ENCODE data around the gene TRMT112. TPM values are rescaled to one million over a fixed set of nuclear protein-coding genes. Genes with fewer than 3 reads are reported as not detected.

The TRMT112 gene
- total and polyA plus RNA-seq, 2 of the 4 experiments (the other 2 are of a cell fraction) = 173 to 202 TPM

DNA sequence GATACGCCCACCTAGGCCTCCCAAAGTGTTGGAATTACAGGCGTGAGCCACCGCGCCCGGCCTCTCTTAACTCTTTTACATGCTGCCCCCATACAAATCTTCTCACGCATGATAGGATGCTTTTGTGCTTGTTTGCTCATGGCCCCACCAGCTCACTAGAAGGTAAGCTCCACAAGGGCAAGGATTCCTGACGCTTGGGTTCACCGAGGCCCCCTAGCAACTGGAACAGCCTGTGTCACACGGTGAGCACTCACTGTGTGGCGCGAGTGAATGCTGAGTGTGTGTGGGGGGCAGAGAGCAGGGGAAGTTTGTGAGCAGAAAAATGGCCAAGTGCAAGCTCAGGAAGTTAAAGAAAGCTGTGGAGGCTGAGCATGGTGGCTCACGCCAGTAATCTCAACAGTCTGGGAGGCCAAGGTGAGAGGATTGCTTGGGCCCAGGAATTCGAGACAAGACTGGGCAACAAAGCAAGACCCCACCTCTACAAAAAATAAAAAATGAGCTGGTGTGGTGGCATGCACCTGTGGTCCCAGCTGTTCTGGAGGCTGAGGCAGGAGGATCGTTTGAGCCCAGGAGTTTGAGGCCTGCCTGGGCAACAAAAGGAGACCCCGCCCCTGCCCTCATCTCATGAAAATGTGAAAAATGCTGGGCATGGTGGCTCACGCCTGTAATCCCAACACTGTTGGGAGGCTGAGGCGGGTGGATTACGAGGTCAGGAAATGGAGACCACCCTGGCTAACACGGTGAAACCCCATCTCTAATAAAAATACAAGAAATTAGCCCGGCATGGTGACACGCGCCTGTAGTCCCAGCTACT, 35.2 kb downstream of the TRMT112 start:
- POLR2A ChIA-PET (ENCODE audit: unreplicated experiment) = no interaction called here

More for the DNA sequence above, 35.2 kb downstream of the TRMT112 start:
- TF ChIP-seq, protein P1, sequence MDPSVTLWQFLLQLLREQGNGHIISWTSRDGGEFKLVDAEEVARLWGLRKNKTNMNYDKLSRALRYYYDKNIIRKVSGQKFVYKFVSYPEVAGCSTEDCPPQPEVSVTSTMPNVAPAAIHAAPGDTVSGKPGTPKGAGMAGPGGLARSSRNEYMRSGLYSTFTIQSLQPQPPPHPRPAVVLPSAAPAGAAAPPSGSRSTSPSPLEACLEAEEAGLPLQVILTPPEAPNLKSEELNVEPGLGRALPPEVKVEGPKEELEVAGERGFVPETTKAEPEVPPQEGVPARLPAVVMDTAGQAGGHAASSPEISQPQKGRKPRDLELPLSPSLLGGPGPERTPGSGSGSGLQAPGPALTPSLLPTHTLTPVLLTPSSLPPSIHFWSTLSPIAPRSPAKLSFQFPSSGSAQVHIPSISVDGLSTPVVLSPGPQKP (IDR thresholded peaks at IDR 0.05; ENCODE audit: borderline replicate concordance, low read depth, low read length) = no peak
- TF ChIP-seq FOS (IDR thresholded peaks at IDR 0.05; ENCODE audit: low read depth, low read length) (no peak), POLR2A (IDR thresholded peaks at IDR 0.05; ENCODE audit: low read depth, low read length) (no peak), RFX5 (IDR thresholded peaks at IDR 0.05; ENCODE audit: low read depth, low read length) (no peak), MXI1 (IDR thresholded peaks at IDR 0.05; ENCODE audit: borderline replicate concordance, low read depth, low read length) (no peak)
- TF ChIP-seq, protein P2, sequence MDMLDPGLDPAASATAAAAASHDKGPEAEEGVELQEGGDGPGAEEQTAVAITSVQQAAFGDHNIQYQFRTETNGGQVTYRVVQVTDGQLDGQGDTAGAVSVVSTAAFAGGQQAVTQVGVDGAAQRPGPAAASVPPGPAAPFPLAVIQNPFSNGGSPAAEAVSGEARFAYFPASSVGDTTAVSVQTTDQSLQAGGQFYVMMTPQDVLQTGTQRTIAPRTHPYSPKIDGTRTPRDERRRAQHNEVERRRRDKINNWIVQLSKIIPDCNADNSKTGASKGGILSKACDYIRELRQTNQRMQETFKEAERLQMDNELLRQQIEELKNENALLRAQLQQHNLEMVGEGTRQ (IDR thresholded peaks at IDR 0.05; ENCODE audit: low read depth, low read length) = no peak
- Histone ChIP-seq H2BK5ac (ENCODE audit: low read depth, low read length, poor library complexity, severe bottlenecking) (no peak overlapping the region), H3K23ac (ENCODE audit: low read depth, low read length) (no peak overlapping the region), H3K4me3 (ENCODE audit: insufficient read depth, low read depth, low read length) (no peak overlapping the region), H3K27ac (ENCODE audit: insufficient read depth, low read length) (no peak overlapping the region), H4K20me1 (ENCODE audit: insufficient read depth, low read length) (no peaks in the 10 kb centered on the region), H4K5ac (ENCODE audit: low read depth, low read length) (no peak overlapping the region), H3K36me3 (ENCODE audit: control insufficient read depth, insufficient read depth, low read length) (peaks cover 18% of the 10 kb centered on the region), H2AFZ (replicated peaks; ENCODE audit: low read length, poor library complexity) (no peak overlapping the region), H2AK5ac (ENCODE audit: low read depth, low read length) (no peak overlapping the region), H4K8ac (ENCODE audit: low read depth in 2 of 2, low read length in 2 of 2) (no peak overlapping the region), H3K14ac (replicated peaks; ENCODE audit: low read depth, low read length) (no peak overlapping the region), H3K79me1 (ENCODE audit: low read depth in 1 of 2, low read length in 2 of 2) (peaks cover 15 to 37% of the 10 kb centered on the region in 2 experiments), H2BK120ac (ENCODE audit: low read depth, low read length) (no peak overlapping the region), H3K9me1 (ENCODE audit: insufficient read depth, low read length) (peaks cover 5% of the 10 kb centered on the region; the same call in 1 of the 2 replicates), H3K9me3 (ENCODE audit: control insufficient read depth, insufficient read depth, low read length) (no peaks in the 10 kb centered on the region), H3K56ac (ENCODE audit: extremely low read depth, insufficient read depth, low read length) (no peak overlapping the region), H3K18ac (ENCODE audit: low read depth, low read length) (no peak overlapping the region), H2BK20ac (ENCODE audit: low read depth, low read length) (no peak overlapping the region), H3K4ac (ENCODE audit: low read depth, low read length) (no peak overlapping the region), H4K91ac (ENCODE audit: insufficient read depth, low read depth, low read length) (no peak overlapping the region), H2AK9ac (replicated peaks; ENCODE audit: low read depth, low read length, poor library complexity) (no peak overlapping the region), H3K4me2 (ENCODE audit: low read depth, low read length) (no peak overlapping the region), H3K9ac (ENCODE audit: low read depth, low read length) (no peak overlapping the region), H3K4me1 (ENCODE audit: control insufficient read depth, insufficient read depth, low read length) (peaks cover 8% of the 10 kb centered on the region), H3K27me3 (ENCODE audit: control insufficient read depth, insufficient read depth, low read length) (no peaks in the 10 kb centered on the region), H2BK15ac (ENCODE audit: low read depth, low read length) (no peak overlapping the region)
- intact Hi-C loops (cut with micrococcal nuclease) (no loop called here), dilution Hi-C loops (cut with HindIII; ENCODE audit: low sequenced_read_pairs, unreplicated experiment) (no loop called here), in situ Hi-C loops (cut with MboI; ENCODE audit: low sequenced_read_pairs) (no loop called here)
- 100% methylated on average over 1 of the region's 22 CpGs; no CpG with 5 or more reads in 1 of the 2 experiments for WGBS, 2 experiments (ENCODE audit: extremely low coverage in 2 of 2, insufficient read length in 1 of 2)
- BruUV-seq (replicated peaks) = no TSS peak
- ATAC-seq (ENCODE audit: low read depth) = no peak
- CTCF ChIA-PET = no interaction called here
- no peak for DNase-seq

All from IMR-90 (cell line).